GM06990 (cell line): ENCODE results near the gene NECTIN3.

Source experiments
- DNase-seq: peaks from one replicate; pipeline ENCODE4 v3.0.0-alpha.2; 2011; ENCODE audit not compliant: insufficient read length; ENCODE audit errors: extremely low read depth
- H3K27me3 ChIP-seq: replicated peaks from 2 replicates; pipeline ENCODE4 v1.6.0; 2011; ENCODE audit warnings: low read length; ENCODE audit not compliant: control insufficient read depth, insufficient read depth
- H3K36me3 ChIP-seq: 2 replicates; pipeline ENCODE4 v1.5.1; 2011; ENCODE audit warnings: low read length; ENCODE audit not compliant: control insufficient read depth, insufficient read depth
- H3K4me3 ChIP-seq: replicated peaks from 2 replicates; pipeline ENCODE4 v1.5.1; 2011; ENCODE audit warnings: low read depth, mild to moderate bottlenecking, control low read depth, low read length
- CTCF ChIP-seq: IDR thresholded peaks from 2 replicates; pipeline ENCODE4 v1.5.1; 2011; ENCODE audit warnings: low read length, control low read depth, mild to moderate bottlenecking, inconsistent platforms; ENCODE audit not compliant: insufficient read depth, poor library complexity, severe bottlenecking

The NECTIN3 gene

GRCh38 chr3:111159391-111159790, 87.8 kb downstream of the NECTIN3 start:
- Histone ChIP-seq H3K4me3 (no peak overlapping the region), H3K36me3 (no peaks in the 10 kb centered on the region), H3K27me3 (no peaks in the 10 kb centered on the region)
- no peak for DNase-seq
- TF ChIP-seq CTCF: no peak

- TF ChIP-seq CTCF: no peak
- H3K4me3 ChIP-seq: no peak overlapping the region
- no peaks in the 10 kb centered on the region for H3K36me3 ChIP-seq
- no peak for DNase-seq
- no peaks in the 10 kb centered on the region for H3K27me3 ChIP-seq
These were observed 93.0 kb downstream of the NECTIN3 start for GRCh38 chr3:111164621-111165020.

GRCh38 chr3:111165411-111165810, 93.8 kb downstream of the NECTIN3 start:
- Histone ChIP-seq H3K36me3 (no peaks in the 10 kb centered on the region), H3K4me3 (no peak overlapping the region), H3K27me3 (no peaks in the 10 kb centered on the region)
- no peak for TF ChIP-seq CTCF
- no peak for DNase-seq

- H3K27me3 ChIP-seq: no peaks in the 10 kb centered on the region
- no peak for DNase-seq
- no peaks in the 10 kb centered on the region for H3K36me3 ChIP-seq
- TF ChIP-seq CTCF: no peak
- no peak overlapping the region for H3K4me3 ChIP-seq
These were observed 101.8 kb downstream of the NECTIN3 start for GRCh38 chr3:111173328-111173900.

- Histone ChIP-seq H3K36me3 (no peaks in the 10 kb centered on the region), H3K4me3 (no peak overlapping the region), H3K27me3 (no peaks in the 10 kb centered on the region)
- TF ChIP-seq CTCF: no peak
- DNase-seq: no peak
These were observed 102.3 kb downstream of the NECTIN3 start for GRCh38 chr3:111173906-111174305.

GRCh38 chr3:111190518-111190917, 118.9 kb downstream of the NECTIN3 start:
- Histone ChIP-seq H3K36me3 (no peaks in the 10 kb centered on the region), H3K27me3 (no peaks in the 10 kb centered on the region), H3K4me3 (no peak overlapping the region)
- DNase-seq: no peak
- no peak for TF ChIP-seq CTCF
